ENCODE results near the gene HPD. TPM values are rescaled to one million over a fixed set of nuclear protein-coding genes. Genes with fewer than 3 reads are reported as not detected.

HPD gene
- total and polyA plus RNA-seq, 2 donors (not counting 3 experiments of a cell fraction or from before 2014, with no cell fraction given): not detected

DNA sequence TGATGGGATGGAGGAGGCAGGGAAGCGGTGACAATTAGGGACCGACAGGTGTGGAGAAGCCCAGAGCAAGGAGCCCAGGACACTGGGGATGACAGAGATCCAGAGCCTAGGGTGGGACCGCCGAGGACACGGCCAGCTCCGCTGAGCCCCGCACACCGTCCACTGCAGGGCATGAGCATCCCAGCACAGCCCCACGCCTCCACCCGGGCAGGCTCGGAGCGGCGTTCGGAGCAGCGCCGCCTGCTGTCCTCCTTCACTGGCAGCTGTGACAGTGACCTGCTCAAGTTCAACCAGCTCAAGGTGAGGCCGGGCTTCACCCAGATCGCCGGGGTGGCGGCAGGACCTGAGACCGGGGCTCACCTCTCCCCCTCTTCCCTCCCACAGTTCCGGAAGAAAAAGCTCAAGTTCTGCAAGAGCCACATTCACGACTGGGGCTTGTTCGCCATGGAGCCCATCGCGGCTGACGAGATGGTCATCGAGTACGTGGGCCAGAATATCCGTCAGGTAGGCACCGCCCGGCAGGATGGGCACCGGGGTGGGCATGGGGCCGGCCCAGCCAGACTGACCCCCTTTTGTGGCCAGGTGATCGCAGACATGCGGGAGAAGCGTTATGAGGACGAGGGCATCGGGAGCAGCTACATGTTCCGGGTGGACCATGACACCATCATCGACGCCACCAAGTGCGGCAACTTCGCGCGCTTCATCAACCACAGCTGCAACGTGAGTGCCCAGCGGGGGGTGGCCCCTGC, 31.1 kb downstream of the HPD start:
- Histone ChIP-seq H3K9ac (replicated peaks; ENCODE audit: extremely low read depth, insufficient read depth, low read length) (no peak overlapping the region), H3K9me1 (replicated peaks; ENCODE audit: control insufficient read depth, extremely low read depth, insufficient read depth, low read length) (no peaks in the 10 kb centered on the region), H3K27me3 (ENCODE audit: control insufficient read depth in 2 of 2, insufficient read depth in 2 of 2, low read length in 2 of 2) (no peaks in the 10 kb centered on the region), H3K27ac (ENCODE audit: insufficient read depth, low read depth, low read length) (no peak overlapping the region), H3K9me3 (replicated peaks; ENCODE audit: control insufficient read depth, insufficient read depth, low read length) (no peaks in the 10 kb centered on the region), H3K36me3 (ENCODE audit: control insufficient read depth in 2 of 2, extremely low read depth in 1 of 2, insufficient read depth in 2 of 2, low read length in 2 of 2) (peaks cover 17 to 45% of the 10 kb centered on the region in 2 experiments), H2AFZ (ENCODE audit: low read depth, low read length) (no peak overlapping the region), H3K79me2 (ENCODE audit: control insufficient read depth, insufficient read depth, low read length) (no peaks in the 10 kb centered on the region), H4K20me1 (replicated peaks; ENCODE audit: control insufficient read depth, extremely low read depth, insufficient read depth, low read length) (no peaks in the 10 kb centered on the region), H3K4me2 (ENCODE audit: insufficient read depth, low read length) (no peak overlapping the region), H3K4me3 (replicated peaks in 1 of 3; ENCODE audit: insufficient read depth in 1 of 3, low read depth in 1 of 3, low read length in 3 of 3) (no peak overlapping the region), H3K4me1 (ENCODE audit: control insufficient read depth, extremely low read depth, insufficient read depth, low read length) (no peaks in the 10 kb centered on the region)
- dilution Hi-C loops (cut with MboI; ENCODE audit: extremely low pct_ligation_motif_present, low sequenced_read_pairs) (no loop called here), intact Hi-C loops (cut with micrococcal nuclease) (no loop called here)
- BruUV-seq (replicated peaks): no TSS peak
- TF ChIP-seq FOS (IDR thresholded peaks at IDR 0.05; ENCODE audit: borderline replicate concordance, insufficient read depth, low read length) (no peak), CTCF (IDR thresholded peaks at IDR 0.05; ENCODE audit: extremely low read depth in 1 of 2, insufficient read depth in 1 of 2, low read depth in 1 of 2, low read length in 2 of 2) (no peak), EZH2 (IDR thresholded peaks at IDR 0.05; ENCODE audit: borderline replicate concordance, low read depth, low read length, severe bottlenecking) (no peak), MAX (IDR thresholded peaks at IDR 0.05; ENCODE audit: insufficient read depth, insufficient read length) (no peak), MYC (IDR thresholded peaks at IDR 0.05; ENCODE audit: low read depth, low read length) (no peak), POLR2A (IDR thresholded peaks at IDR 0.05; ENCODE audit: low read depth, low read length) (no peak), POLR2AphosphoS5 (IDR thresholded peaks at IDR 0.05; ENCODE audit: insufficient read depth, low read depth, low read length) (no peak), GATA2 (IDR thresholded peaks at IDR 0.05; ENCODE audit: insufficient read depth, insufficient read length, low read depth, low read length) (no peak), JUN (IDR thresholded peaks at IDR 0.05; ENCODE audit: borderline replicate concordance, insufficient read depth, insufficient read length, low read depth) (no peak)
- ChIA-PET CTCF (interaction anchor here (0.8 to 4.0 kb wide), 4 partner anchors 9 to 61 kb away, joined by 3 to 17 read pairs (median 10); partner anchors contain the start of genes PSMD9 and RHOF), POLR2A (interaction anchor here (0.8 kb wide), 1 partner anchor 12 kb away, joined by 3 read pairs; no protein-coding TSS in a partner anchor)
- no peak for DNase-seq (ENCODE audit: low read depth, low spot score)
- FAIRE-seq: no peak
